ENCODE data around the gene FBL.
"Not testable (repeated sequence)": the region's sequence is repeated elsewhere in the genome, so short reads cannot be mapped to it uniquely, and the experiment has no call there.

The FBL gene

GRCh38 chr19:39819786-39820185 lies 26.4 kb downstream of the FBL start:
- DNase-seq: no peak

DNA sequence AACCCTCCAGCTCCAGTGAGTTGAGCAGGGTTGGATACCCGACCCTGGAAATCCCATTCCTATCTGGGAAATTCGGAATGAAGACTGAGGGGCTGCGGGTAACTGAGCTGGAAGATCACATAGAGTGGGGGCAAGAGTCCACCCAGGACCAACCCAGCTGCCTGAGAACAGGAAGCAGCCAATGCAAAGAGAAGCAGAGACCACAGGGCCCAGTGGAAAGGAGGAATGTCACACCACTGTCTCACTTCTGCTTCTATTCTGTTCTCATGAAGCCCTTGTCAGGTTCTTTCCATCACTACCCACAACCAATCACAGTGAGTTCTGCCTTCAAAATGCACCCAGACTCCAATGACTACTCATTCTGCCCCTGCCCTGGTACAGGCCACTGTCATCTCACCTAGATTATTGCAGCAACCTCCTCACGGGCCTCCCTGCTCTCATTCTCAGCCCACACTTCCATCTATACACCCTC lies 27.5 kb downstream of the FBL start:
- no peak for DNase-seq

GRCh38 chr19:39817888-39818561 lies 28.2 kb downstream of the FBL start:
- no peak for DNase-seq

DNA sequence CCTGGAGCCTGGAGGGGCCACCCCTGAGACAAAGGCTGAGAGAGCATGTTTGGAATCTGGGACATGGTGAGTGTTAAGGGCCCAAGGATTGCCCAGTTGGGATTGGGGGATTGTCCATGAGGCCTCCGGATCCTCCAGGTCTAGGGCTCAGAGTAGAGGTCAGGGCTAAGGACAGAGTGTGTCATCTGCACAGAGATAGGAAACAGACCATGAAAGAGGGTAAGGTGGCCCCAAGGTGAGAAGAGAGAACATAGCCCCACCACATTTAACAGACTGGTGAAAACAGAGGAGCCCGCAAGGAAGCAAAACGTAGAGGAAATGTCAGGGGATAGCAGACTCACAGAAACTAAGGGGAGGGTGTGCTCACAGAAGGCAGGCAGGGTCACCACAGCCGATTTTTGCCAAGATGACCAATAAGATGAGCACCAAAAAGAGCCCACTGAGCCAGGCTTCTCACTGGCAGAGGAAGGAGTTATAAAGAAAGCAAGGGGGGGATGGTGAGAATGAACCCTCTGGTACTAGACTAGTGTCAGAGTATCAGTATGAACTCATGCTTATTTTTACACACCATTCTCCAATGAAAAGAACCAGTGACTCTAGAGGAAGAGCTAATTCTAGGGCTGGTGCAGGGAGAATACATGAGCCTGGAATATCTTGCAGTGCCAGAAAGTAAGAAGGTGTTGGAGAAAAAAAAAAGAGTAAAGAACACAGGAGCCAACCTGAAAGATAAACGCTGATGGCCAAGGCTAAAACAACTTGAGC lies 29.7 kb downstream of the FBL start:
- DNase-seq: no peak

GRCh38 chr19:39814595-39814994 lies 31.6 kb downstream of the FBL start:
- DNase-seq: no peak

DNA sequence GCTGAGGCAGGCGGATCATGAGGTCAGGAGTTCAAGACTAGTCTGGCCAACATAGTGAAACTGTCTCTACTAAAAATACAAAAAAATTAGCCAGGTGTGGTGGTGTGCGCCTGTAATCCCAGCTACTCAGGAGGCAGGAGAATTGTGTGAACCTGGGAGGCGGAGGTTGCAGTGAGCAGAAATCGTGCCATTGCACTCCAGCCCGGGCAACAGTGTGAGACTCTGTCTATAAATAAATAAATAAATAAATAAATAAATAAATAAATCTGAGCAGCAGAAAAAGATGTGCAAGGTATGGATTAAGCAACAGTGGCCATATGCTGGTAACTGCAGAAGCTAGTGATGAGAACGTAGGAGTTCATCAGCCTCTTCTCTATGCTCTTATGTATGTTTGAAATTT lies 32.1 kb downstream of the FBL start:
- not testable (repeated sequence) for DNase-seq

- DNase-seq: no peak
Observed at GRCh38 chr19:39813264-39813993, 32.8 kb downstream of the FBL start.

DNA sequence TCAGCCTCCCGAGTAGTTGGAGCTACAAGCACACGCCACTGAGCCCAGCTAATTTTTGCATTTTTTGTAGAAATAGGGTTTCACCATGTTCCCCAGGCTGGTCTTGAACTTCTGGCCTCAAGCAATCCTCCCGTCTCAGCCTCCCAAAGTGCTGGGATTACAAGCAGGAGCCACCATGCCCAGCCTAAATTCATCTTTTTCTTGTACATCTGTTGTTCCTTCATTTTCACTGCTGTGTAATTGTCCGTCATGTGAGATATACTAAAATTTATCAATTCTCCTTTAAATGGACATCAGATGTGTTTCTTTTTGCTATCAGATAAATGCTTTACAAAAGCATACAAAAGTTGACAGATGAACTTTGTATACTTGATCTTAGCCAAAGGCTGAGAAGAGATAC lies 35.1 kb downstream of the FBL start:
- no peak for DNase-seq

GRCh38 chr19:39810424-39810823 lies 35.8 kb downstream of the FBL start:
- DNase-seq: no peak

DNA sequence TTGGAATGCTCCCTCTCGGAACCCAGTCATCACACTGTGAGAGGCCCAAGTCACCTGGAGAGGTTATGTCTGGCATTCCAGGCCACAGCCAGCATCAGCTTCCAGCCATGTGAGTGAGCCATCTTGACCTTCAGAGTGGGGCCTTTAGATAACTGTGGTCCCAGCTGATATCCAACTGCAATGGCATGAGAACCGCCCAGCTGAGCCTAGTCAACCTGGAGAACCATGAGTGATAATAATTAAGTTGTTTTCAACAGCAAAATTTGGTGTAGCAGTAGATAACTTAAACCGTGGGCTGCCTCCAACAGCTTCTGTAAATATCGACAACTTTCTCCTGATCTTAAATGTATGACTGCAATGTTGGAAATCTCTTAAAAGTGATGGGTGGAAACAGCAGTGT lies 36.8 kb downstream of the FBL start:
- DNase-seq: no peak

- not testable (repeated sequence) for DNase-seq
Observed at GRCh38 chr19:39808688-39809087, 37.5 kb downstream of the FBL start.

- no peak for DNase-seq
Observed at GRCh38 chr19:39807846-39808364, 38.3 kb downstream of the FBL start.

DNA sequence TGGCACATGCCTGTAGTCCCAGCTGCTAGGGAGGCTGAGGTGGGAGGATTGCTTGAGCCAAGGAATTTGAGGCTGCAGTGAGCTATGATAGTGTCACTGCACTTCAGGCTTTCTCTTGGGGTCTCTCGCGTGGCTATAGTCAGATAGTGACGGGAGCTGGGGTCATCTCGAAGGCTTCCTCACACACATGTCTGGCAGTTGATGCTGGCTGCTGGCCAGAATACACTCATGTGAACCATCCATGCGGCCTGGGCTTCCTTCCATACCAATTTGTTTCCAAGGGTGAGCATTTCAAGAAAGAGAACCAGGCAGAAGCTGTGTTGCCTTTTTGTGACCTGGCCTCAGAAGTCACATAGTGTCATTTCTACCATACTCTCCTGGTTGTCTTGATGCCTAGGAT lies 41.1 kb downstream of the FBL start:
- DNase-seq: peak; percentile 23

DNA sequence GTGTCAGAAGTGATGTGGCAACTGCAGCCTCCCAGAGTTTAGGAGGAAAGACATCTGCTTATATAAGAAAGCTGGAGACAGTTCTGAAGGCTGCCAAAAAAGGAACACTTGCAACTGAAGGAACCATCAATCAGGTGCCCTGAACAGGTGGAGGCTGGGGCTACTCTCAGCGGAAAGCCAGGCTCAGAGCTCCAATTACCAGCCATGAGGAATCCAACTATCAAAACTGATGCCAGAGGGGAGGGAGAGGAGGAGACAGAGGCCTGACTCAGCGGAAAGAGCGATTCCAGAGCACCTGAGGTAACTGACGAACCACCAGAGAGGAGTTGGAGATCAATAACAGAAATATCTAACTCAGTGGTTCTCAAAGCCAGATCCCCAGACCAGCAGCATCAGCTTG lies 43.2 kb downstream of the FBL start:
- no peak for DNase-seq

DNA sequence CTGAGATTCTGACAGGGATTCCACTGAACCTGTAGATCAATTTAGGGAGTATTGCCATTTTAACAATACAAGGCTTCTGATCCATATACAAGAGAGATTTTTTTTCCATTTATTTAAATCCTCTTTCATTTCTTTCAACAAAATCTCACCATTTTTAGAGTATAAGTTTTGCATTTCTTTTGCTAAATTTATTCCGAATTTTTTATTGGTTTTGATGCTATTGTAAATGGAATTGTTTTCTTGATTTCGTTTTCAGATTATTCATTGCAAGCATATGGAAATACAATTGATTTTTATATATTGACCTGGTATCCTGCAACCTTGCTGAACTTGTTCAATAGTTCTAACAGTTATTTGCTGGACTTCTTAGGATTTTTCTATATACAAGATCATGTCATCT lies 49.1 kb downstream of the FBL start:
- no peak for DNase-seq

GRCh38 chr19:39796000-39796498 lies 50.1 kb downstream of the FBL start:
- no peak for DNase-seq

DNA sequence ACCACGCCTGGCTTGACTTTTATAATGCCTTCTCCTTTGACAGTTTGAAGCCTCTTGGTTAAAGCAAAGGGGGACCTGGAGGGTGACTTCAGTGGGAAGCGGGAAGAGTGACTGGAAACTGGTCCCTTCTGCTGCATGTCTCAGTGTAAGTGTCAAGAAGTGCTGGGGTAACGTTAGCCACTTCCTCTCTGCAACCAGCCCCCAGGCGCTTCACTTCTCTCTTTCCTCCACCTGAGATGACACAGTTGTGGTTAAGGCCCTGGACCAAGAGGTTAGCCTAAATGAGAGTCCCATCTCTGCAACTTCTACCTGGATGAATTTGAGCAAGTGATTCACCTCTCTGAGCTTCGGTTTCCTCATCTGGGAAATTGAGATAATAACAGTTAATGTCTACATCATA lies 51.2 kb downstream of the FBL start:
- no peak for DNase-seq

DNA sequence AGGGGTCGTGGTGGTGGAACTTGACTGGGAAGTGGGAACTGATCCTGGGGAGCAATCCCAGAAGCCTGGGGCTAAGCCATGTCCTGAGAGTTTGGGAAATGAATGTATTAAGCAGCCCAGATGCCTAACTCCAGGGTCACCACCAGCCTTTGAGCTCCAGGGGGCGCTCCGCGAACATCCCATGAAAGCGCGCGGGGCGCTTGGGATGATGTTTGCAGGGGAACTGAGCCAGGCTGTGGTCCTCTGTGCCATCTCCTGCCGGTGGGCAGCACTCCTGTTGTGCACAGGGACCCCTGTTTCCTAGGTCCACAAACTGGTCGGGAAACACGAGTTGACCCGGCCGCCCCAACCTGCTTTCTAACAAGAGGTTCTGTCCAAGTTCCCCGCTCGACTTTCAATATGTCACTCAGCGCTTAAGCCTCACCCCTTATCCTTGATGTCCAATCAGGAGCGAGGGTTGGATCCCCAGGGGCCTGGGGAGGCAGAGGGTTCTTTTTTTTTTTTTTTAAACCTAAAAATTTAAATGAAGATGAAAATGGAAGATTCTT lies 53.1 kb downstream of the FBL start:
- peak; percentile 91 for DNase-seq

- no peak for DNase-seq
Observed at GRCh38 chr19:39788244-39788643, 57.9 kb downstream of the FBL start.
